GM12878 (cell line): ENCODE measurements around the gene IL11. TPM values are rescaled to one million over a fixed set of nuclear protein-coding genes. Genes with fewer than 3 reads are reported as not detected.

ENCODE experiments used
- ATAC-seq: fragments of 200-7000 bp; cut with Tn5 transposase; 3 replicates; pipeline ENCODE4 v1.9.1; 2020; ENCODE audit warnings: mild to moderate bottlenecking, moderate library complexity
- BruUV-seq: library from RNA; stranded (reverse); fragments of 400-500 nt; replicated peaks from 2 replicates; lab custom pipeline; 2021; lab: Mats Ljungman, UMichigan
- CTCF ChIA-PET: fragments of 300-600 bp; sonication (Branson Sonifier 250); formaldehyde crosslinking; extraction: SDS; loops from one replicate; lab custom pipeline; 2021; ENCODE audit warnings: inconsistent platforms; lab: Yijun Ruan, JAX
- POLR2A ChIA-PET: fragments of 350-600 bp; formaldehyde crosslinking; extraction: SDS; loops from one replicate; lab custom pipeline; 2021; ENCODE audit warnings: inconsistent platforms; lab: Charles Lee
- RAD21 ChIA-PET: fragments of 300-600 bp; sonication (Branson Sonifier 250); formaldehyde crosslinking; loops from one replicate; lab custom pipeline; 2023; ENCODE audit warnings: antibody characterized with exemption; ENCODE audit not compliant: unreplicated experiment; lab: Charles Lee
- SMC1A ChIA-PET: fragments of 300-600 bp; sonication (Branson Sonifier 250); formaldehyde crosslinking; loops from one replicate; lab custom pipeline; 2023; ENCODE audit not compliant: unreplicated experiment, uncharacterized antibody; lab: Charles Lee
- DNase-seq: peaks from one replicate; pipeline ENCODE4 v3.0.0-alpha.2; 2011; ENCODE audit warnings: low read depth, low spot score
- FAIRE-seq: peaks from 3 replicates; lab custom pipeline; 2011; peaks lifted over from hg19 to GRCh38; lab: Jason Lieb, UNC
- H2AFZ ChIP-seq: 2 replicates; pipeline ENCODE4 v1.6.0; 2011; ENCODE audit warnings: low read depth, low read length, control low read depth; ENCODE audit not compliant: control insufficient read depth
- H3K27ac ChIP-seq: 2 replicates; pipeline ENCODE4 v1.5.1; 2011; ENCODE audit warnings: control low read depth; ENCODE audit not compliant: control insufficient read depth, insufficient read depth
- H3K27me3 ChIP-seq, 2 experiments: replicated peaks in 1 of 2; 2 replicates each; pipeline versions ENCODE4 v1.6.0 to v1.6.1; 2011; ENCODE audit warnings: low read length in 1 of 2; ENCODE audit not compliant: control insufficient read depth in 2 of 2, insufficient read depth in 2 of 2
- H3K36me3 ChIP-seq, 2 experiments: 2 replicates each; pipeline ENCODE4 v1.5.1; 2011; ENCODE audit warnings: low read length in 1 of 2; ENCODE audit not compliant: control insufficient read depth in 2 of 2, insufficient read depth in 2 of 2
- H3K4me1 ChIP-seq: 2 replicates; pipeline ENCODE4 v1.6.1; 2011; ENCODE audit warnings: mild to moderate bottlenecking, low read length, moderate library complexity, mixed read lengths; ENCODE audit not compliant: control insufficient read depth, insufficient read depth
- H3K4me2 ChIP-seq: 2 replicates; pipeline ENCODE4 v1.6.0; 2011; ENCODE audit warnings: control low read depth; ENCODE audit not compliant: control insufficient read depth, insufficient read depth
- H3K4me3 ChIP-seq: fragments of 200-600 bp; sonication (generic); 2 replicates; pipeline ENCODE4 v1.5.1; 2016
- H3K79me2 ChIP-seq: 2 replicates; pipeline ENCODE4 v1.6.0; 2011; ENCODE audit warnings: low read length; ENCODE audit not compliant: control insufficient read depth, insufficient read depth
- H3K9ac ChIP-seq: 2 replicates; pipeline ENCODE4 v1.8.0; 2011; ENCODE audit warnings: low read length, control low read depth, mixed read lengths; ENCODE audit not compliant: control insufficient read depth, insufficient read depth
- H3K9me3 ChIP-seq: replicated peaks from 3 replicates; pipeline ENCODE4 v1.5.1; 2011; ENCODE audit warnings: mild to moderate bottlenecking, low read length; ENCODE audit not compliant: control insufficient read depth, insufficient read depth
- H4K20me1 ChIP-seq: 2 replicates; pipeline ENCODE4 v1.6.0; 2011; ENCODE audit not compliant: control insufficient read depth, insufficient read depth
- BACH1 ChIP-seq: fragments of 450-650 bp; IDR thresholded peaks from 2 replicates; pipeline ENCODE4 v1.6.1; 2017; ENCODE audit warnings: mild to moderate bottlenecking, borderline replicate concordance
- CBFB ChIP-seq: IDR thresholded peaks from 2 replicates; pipeline ENCODE4 v1.6.1; 2016; ENCODE audit warnings: antibody characterized with exemption, low read depth
- JUND ChIP-seq: IDR thresholded peaks from 2 replicates; pipeline ENCODE4 v1.6.1; 2012; ENCODE audit warnings: low read depth, mild to moderate bottlenecking, low read length, improper control_type of control experiment, moderate library complexity
- NFYA ChIP-seq: IDR thresholded peaks from 2 replicates; pipeline ENCODE4 v1.6.1; 2011; ENCODE audit warnings: low read depth, mild to moderate bottlenecking, low read length, improper control_type of control experiment, borderline replicate concordance
- RBBP5 ChIP-seq: fragments of 200-600 bp; sonication (generic); conservative IDR thresholded peaks from 2 replicates; pipeline ENCODE4 v1.6.1; 2016
- YBX1 ChIP-seq: fragments of 450-650 bp; IDR thresholded peaks from 2 replicates; pipeline ENCODE4 v1.6.1; 2016; ENCODE audit warnings: antibody characterized with exemption
- ZBTB11 ChIP-seq: fragments of 450-650 bp; formaldehyde crosslinking; IDR thresholded peaks from 2 replicates; pipeline ENCODE4 v1.5.0; 2022; ENCODE audit warnings: mild to moderate bottlenecking, missing genetic modification characterization
- ZBTB4 ChIP-seq: fragments of 450-650 bp; formaldehyde crosslinking; IDR thresholded peaks from 2 replicates; pipeline ENCODE4 v1.4.0; 2022; ENCODE audit warnings: mild to moderate bottlenecking, moderate library complexity
- WGBS: methylation state at CpG from one replicate; pipeline ENCODE4 v1.1.6; 2016; ENCODE audit warnings: low lambda C conversion rate; ENCODE audit not compliant: insufficient replicate concordance, insufficient coverage; ENCODE audit errors: missing lambda C conversion rate; 5-methylcytosine and 5-hydroxymethylcytosine counted together
- in situ Hi-C: fragments of 300-500 bp; cut with MboI; formaldehyde crosslinking; loops from 9 replicates; pipeline ENCODE4 v1.14.3; 2018; ENCODE audit warnings: mixed read lengths
- intact Hi-C: fragments of 100-400 bp; cut with micrococcal nuclease; formaldehyde crosslinking; loops from one replicate; pipeline ENCODE4 v1.14.2; 2022; ENCODE audit not compliant: unreplicated experiment
- polyA plus RNA-seq, 11 experiments: library from polyadenylated mRNA; depleted of rRNA in 4 of 11; unstranded in 6 of 11; stranded (reverse) in 5 of 11; fragments of >200 nt; fragmentation: Nextera tagmentation in 4 of 11; fragmentation: Illumina TruSeq in 1 of 11; extraction: Ambion mirVana in 4 of 11; extraction: Trizol in 1 of 11; gene quantifications; 1 replicate in 1 of 11; 2 replicates in 10 of 11; pipeline versions ENCODE4 v1.2.1 to v1.2.3, GENCODE V29; 2011 to 2016; ENCODE audit warnings: inconsistent platforms in 2 of 11, missing spikeins in 2 of 11, low read depth in 1 of 11
- total RNA-seq, 4 experiments: library from RNA; depleted of rRNA in 3 of 4; stranded (reverse); fragments of >200 nt in 3 of 4; fragmentation: Illumina TruSeq in 1 of 4; extraction: Trizol in 1 of 4; gene quantifications; 2 replicates each; pipeline versions ENCODE4 v1.2.1 to v1.2.3, GENCODE V29; 2013 to 2021
- TF ChIP-seq, protein P1 (sequence below): IDR thresholded peaks from 2 replicates; pipeline ENCODE4 v1.6.1; 2011; ENCODE audit warnings: low read depth, mild to moderate bottlenecking, low read length, moderate library complexity, borderline replicate concordance; ENCODE audit errors: extremely low read depth
- TF ChIP-seq, protein P2 (sequence below): fragments of 450-650 bp; IDR thresholded peaks from 2 replicates; pipeline ENCODE4 v1.6.1; 2018; ENCODE audit warnings: borderline replicate concordance, mild to moderate bottlenecking; ENCODE audit not compliant: partially characterized antibody
- TF ChIP-seq, protein P3 (sequence below): IDR thresholded peaks from 2 replicates; pipeline ENCODE4 v1.6.1; 2012; ENCODE audit warnings: low read depth, low read length, improper control_type of control experiment
- TF ChIP-seq, protein P4 (sequence below): fragments of 150-350 bp; IDR thresholded peaks from 2 replicates; pipeline ENCODE4 v1.6.1; 2014; ENCODE audit warnings: mild to moderate bottlenecking, low read depth, low read length

IL11 gene
- total and polyA plus RNA-seq, 10 of the 15 experiments (the other 5 are each of a cell fraction or from before 2014, with no cell fraction given) = 0.15 TPM; not detected in 9

- H3K4me1 ChIP-seq = no peaks in the 10 kb centered on the region
- ChIA-PET CTCF (interaction anchor here (1.0 kb wide), 1 partner anchor 146 kb away, joined by 3 read pairs; no protein-coding TSS in a partner anchor), SMC1A (no interaction called here), RAD21 (no interaction called here), POLR2A (no interaction called here)
- ATAC-seq (no peak), FAIRE-seq (no peak), DNase-seq (no peak)
- H3K4me2 ChIP-seq = no peak overlapping the region
- no peak overlapping the region for H2AFZ ChIP-seq
- H3K9ac ChIP-seq = no peak overlapping the region
- H4K20me1 ChIP-seq = no peaks in the 10 kb centered on the region
- intact Hi-C loops = no loop called here
- 62% methylated on average over 15 of the region's 16 CpGs for WGBS
- peaks cover 0 to 3% of the 10 kb centered on the region in 2 experiments; a peak in 2 of 4 replicates for H3K27me3 ChIP-seq
- H3K36me3 ChIP-seq = no peaks in the 10 kb centered on the region
- in situ Hi-C loops = no loop called here
- H3K4me3 ChIP-seq = no peak overlapping the region
- H3K79me2 ChIP-seq = no peaks in the 10 kb centered on the region
- no TSS peak for BruUV-seq
- no peaks in the 10 kb centered on the region for H3K9me3 ChIP-seq
- H3K27ac ChIP-seq = no peak overlapping the region
- TF ChIP-seq, protein P1, sequence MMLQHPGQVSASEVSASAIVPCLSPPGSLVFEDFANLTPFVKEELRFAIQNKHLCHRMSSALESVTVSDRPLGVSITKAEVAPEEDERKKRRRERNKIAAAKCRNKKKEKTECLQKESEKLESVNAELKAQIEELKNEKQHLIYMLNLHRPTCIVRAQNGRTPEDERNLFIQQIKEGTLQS = no peak
- TF ChIP-seq BACH1 = no peak
- no peak for TF ChIP-seq NFYA
- TF ChIP-seq, protein P2, sequence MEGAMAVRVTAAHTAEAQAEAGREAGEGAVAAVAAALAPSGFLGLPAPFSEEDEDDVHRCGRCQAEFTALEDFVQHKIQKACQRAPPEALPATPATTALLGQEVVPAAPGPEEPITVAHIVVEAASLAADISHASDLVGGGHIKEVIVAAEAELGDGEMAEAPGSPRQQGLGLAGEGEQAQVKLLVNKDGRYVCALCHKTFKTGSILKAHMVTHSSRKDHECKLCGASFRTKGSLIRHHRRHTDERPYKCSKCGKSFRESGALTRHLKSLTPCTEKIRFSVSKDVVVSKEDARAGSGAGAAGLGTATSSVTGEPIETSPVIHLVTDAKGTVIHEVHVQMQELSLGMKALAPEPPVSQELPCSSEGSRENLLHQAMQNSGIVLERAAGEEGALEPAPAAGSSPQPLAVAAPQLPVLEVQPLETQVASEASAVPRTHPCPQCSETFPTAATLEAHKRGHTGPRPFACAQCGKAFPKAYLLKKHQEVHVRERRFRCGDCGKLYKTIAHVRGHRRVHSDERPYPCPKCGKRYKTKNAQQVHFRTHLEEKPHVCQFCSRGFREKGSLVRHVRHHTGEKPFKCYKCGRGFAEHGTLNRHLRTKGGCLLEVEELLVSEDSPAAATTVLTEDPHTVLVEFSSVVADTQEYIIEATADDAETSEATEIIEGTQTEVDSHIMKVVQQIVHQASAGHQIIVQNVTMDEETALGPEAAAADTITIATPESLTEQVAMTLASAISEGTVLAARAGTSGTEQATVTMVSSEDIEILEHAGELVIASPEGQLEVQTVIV = no peak
- TF ChIP-seq ZBTB4 (CRISPR knock-in tag) = no peak
- TF ChIP-seq, protein P3, sequence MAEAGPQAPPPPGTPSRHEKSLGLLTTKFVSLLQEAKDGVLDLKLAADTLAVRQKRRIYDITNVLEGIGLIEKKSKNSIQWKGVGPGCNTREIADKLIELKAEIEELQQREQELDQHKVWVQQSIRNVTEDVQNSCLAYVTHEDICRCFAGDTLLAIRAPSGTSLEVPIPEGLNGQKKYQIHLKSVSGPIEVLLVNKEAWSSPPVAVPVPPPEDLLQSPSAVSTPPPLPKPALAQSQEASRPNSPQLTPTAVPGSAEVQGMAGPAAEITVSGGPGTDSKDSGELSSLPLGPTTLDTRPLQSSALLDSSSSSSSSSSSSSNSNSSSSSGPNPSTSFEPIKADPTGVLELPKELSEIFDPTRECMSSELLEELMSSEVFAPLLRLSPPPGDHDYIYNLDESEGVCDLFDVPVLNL = no peak
- no peak for TF ChIP-seq ZBTB11 (CRISPR knock-in tag)
- TF ChIP-seq JUND = no peak
- TF ChIP-seq CBFB = no peak
- TF ChIP-seq RBBP5 = no peak
- TF ChIP-seq YBX1 = no peak
- TF ChIP-seq, protein P4, sequence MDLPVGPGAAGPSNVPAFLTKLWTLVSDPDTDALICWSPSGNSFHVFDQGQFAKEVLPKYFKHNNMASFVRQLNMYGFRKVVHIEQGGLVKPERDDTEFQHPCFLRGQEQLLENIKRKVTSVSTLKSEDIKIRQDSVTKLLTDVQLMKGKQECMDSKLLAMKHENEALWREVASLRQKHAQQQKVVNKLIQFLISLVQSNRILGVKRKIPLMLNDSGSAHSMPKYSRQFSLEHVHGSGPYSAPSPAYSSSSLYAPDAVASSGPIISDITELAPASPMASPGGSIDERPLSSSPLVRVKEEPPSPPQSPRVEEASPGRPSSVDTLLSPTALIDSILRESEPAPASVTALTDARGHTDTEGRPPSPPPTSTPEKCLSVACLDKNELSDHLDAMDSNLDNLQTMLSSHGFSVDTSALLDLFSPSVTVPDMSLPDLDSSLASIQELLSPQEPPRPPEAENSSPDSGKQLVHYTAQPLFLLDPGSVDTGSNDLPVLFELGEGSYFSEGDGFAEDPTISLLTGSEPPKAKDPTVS = no peak
Measured at GRCh38 chr19:55360902-55361301, 9.4 kb downstream of the IL11 start.
